NCI-H1092 treated with DMSO at 0.1 percent for 48 hours (cell line): ENCODE measurements around the gene TAF4.
A peak's percentile ranks its signal among the peaks of the same experiment; 100 is the strongest.
"Not testable (repeated sequence)": the region's sequence is repeated elsewhere in the genome, so short reads cannot be mapped to it uniquely, and the experiment has no call there.

Experiments
- DNase-seq: peaks from one replicate; lab custom pipeline; 2025; lab: John Stamatoyannopoulos, UW

TAF4 gene

DNA sequence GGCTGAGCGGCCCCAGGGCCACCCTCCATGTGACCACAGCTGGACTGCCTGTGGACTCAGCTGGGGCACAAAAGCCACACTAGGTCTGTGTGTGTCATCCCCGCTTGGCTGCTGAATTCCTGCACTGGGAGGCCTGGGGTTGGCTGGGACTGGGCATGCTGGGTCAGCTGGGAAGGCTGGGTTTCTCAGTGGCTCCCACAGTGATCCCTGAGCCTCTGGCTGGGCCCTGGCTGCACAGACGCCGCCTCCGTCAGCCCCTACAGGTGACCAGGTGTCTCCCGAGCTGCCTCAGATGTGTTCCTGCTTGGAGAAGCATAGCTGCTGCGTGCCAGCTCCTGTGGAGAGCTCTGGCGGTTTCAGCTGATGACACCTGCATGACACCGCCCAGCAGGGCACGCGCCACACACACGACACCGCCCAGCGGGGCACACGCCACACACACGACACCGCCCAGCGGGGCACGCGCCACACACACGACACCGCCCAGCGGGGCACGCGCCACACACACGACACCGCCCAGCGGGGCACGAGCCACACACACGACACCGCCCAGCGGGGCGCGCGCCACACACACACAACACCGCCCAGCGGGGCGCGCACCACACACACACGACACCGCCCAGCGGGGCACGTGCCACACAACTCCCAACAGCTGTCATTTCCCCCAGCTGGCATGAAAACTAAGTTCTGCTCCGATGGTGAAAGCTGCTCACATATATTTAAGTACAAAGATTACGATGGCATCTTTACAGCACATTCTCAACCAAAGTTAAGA, 88.8 kb downstream of the TAF4 start:
- peak; percentile 21 for DNase-seq

DNA sequence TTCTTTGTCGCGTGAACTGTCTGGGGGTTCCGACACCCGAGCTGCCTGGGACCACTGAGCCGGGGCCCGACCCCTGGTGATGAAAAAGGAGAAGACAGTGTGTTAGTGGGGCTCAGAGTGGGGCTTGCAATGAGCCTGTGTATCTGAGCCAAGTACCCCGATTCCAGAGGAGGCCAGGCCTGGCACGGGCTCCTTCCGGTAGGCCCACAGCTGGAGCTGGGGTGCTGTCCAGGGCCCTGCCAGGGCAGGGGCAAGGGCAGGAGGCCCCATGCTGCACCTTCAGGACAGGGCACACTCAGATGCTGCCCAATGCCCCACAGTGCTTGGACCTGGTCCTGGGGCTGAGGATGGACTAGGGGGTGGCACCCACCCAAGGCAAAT, 89.4 kb downstream of the TAF4 start:
- no peak for DNase-seq

DNA sequence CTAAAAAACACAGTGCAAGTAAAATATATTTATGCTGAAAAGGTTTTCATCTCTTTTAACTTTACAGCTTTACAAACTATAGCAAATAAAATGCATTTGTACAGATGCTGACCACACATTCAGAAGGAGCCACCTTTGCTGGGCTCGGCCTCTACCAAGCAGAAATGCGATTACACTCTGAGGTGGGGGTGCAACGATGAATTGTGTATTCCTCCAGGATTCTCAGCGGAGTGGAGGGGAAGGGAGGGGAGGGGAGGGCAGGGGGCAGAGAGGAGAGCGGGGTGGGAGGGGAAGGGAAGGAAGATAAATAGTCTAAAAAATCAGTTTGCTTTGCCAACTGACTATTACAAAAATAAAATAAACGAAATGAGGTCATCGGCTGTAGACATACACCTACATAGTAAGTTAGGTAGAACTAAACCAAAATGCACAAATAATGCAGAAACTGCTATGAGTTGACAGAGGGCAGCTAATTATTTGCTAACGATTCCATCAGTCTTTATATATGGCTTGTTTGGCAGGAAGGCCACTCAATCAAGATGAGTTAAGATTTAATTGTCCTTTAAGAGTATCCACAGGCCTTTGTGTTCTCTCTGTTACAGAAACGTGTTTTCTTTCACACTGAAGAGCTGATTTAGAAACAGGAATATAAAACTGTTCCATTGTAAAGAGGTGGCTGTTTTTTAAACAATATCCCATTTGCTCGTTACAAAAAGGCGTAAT, 90.1 kb downstream of the TAF4 start:
- DNase-seq, result no peak

DNA sequence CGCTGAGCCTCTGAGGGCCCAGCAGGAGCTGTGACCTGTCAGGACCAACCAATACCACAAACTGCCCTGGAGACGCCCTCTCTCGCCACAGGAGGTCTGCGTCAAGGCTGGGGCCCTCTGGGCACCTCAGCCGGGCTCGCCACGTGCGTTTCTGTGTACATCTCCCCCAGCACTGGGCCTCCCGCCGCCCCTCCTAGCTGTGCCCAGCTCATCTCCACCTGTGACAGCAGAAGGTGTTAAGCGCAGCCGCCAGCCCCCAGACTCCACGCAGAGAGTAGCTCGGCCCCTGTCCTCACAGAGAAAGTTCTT, 91.4 kb downstream of the TAF4 start:
- no peak for DNase-seq

DNA sequence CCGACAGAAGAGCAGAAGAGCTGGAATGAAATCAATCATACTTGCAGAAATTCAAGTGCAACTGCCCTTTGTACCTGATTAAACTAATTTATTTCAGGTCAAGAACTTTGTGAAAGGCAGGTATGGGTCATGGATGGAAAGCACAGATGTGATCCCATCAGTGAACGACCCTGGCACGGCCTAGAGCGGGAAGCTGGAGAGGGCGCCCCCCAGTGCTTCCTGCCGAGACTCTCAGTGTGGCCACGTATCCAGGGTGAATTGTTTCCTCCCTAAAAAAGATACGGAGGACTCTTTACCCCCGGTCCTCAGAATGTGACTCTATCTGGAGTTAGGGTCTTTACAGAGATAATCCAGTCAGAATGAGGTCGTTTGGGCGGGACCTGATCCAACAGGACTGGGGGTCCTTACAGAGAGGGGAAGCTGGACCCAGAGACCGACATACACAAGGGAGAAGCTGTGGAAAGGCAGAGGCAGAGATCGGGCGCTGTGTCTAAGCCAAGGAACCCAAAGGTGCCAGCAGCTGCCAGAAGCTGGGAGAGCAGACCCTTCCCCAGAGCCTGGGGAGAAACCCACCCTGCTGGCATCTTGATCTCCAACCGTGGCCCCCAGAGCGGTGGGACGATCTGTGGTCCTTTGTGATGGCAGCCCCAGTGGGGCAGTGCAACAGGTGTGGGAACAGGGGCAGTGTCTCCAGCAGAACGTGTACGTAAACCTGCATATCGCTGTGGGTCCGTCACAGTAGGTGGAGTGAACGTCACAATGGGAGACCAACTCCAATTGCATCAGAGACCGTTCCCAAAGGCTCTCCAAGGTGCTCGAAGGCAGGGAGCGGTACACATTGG, 91.9 kb downstream of the TAF4 start:
- no peak for DNase-seq

DNA sequence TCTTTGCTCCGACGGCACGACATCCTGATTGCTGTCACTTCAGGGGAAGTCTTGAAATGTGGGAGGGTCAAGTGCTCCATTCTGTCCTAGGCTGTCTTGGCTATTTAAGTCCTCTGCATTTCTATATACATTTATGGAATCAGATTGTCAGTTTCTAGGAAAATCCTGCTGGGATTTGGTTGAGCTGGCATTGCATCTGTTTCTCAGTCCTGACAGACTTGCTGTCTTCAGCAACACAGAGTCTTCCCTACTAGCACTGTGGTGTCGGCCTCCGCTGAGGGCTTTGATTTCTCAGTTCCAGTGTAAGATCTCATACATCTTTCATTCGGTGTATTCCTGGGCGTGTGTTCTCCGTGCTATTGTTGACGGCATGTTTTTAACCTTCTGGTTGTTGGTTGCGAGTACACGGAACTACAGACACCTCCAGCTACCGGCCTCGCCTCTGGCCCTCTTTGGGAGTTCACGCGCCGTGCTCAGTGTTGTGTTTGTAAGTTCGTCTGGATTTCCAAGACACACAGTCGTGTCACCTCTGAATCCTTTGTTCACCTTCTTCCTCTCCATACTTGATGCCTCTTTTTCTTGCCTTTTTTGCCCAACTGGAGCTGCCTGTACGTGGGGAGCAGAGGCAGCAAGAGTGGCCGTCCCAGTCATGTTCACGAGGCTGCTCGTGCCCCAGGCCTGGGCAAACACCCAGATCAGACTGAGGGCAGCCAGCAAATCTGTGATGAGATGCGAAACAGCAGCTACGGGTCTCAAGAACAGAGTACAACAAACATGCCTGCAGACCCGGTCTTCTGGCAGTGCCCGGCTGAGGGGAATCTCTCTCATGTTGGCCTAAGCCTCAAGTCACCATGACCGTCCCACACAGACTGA, 92.8 kb downstream of the TAF4 start:
- no peak for DNase-seq

DNA sequence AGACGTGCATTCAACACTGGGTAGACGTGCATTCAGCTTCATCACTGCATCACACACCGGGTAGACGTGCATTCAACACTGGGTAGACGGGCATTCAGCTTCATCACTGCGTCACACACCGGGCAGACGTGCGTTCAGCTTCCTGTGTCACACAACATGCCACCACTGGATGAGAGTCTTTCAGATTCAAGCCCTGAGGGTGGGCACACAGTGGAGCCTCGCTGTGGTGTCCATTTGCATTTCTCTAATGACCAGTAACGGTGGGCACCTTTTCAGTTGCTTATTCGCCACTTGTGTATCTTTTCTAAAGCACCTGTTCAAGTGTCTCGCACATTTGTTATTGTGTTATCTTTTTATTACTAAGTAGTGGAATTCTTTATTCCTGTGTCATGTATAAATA, 94.1 kb downstream of the TAF4 start:
- not testable (repeated sequence) for DNase-seq

DNA sequence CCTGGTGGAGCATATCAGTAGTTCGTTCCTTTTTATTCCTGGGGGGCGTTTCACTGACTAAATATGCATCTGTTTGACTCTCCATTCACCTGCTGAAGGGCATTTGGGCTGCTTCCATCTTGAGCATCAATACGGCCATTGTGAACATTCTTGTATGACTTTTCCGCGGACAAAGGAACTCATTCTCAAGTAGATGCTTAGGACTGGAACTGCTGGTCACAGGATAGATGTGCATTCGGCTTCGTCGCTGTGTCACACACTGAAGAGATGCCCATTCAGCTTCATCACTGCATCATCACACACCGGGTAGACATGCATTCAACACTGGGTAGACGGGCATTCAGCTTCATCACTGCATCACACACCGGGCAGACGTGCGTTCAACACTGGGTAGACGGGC, 95.3 kb downstream of the TAF4 start:
- DNase-seq, result no peak

DNA sequence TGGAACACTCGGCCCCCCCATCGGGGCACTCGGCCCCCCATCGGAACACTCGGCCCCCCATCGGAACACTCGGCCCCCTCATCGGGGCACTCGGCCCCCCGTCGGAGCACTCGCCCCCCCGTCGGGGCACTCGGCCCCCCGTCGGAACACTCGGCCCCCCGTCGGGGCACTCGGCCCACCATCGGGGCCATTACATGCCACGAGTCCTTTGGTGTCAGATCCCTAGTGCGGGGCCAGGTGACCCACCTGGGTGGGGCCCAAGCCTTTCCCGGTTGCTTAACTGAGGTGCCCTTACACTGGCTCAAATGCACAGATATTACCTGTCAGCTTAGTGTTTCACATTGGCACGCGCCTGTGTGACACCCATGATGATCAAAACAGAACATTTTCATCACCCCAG, 95.9 kb downstream of the TAF4 start:
- DNase-seq, result no peak

DNA sequence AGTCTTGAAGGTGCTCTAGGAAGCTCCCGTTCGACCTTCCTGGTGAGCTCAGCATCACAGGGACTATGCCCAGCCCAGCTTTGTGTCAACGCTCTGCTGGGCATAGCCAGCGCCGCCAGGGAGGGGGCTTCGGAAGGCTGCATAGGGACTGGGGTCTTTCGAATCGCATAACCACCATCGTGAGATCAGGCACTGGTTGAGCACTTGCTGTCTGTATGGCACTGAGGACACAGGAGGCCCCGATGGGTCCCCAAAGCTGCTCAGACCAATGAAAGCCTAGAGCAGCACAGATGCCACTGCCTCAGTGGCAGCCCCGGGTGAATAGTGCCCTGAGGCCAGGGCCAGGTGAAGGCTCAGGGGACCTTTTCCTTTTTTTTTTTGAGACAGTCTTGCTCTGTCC, 96.7 kb downstream of the TAF4 start:
- DNase-seq, result no peak

DNA sequence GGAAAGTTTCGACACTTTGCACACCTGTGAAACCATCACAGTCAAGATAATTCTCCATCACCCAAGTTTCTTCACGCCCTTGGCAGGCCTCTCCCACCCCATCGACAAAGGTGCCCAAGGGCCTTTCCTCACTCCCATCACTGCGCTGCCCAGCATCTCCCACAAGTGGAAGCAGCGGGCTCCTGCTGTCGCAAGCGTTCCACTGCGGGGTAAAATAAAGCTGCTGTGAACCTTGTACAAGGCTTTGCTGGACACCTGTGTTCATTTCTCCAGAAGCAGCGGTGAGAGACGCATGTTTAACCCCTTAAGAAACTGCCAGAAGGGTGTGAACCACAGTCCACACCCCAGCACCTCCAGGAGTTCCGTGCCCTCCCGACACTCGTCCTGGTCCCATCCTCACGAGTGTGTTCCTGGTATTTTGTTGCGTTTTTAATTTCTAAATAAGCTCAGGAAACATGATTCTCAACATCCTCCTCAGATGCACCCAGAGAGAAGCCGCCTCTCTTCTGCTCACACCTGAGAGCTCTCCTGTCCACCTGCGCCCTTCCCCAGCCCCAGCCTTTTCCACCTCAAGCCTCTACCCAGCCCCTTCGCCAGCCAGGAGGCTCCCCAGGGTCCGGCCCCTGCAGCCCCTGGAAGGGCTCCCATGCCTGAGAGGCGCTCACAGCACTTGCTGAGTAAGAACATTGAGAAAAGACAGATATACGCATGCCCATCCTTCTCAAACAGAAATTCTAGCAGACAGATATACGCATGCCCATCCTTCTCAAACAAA, 97.5 kb downstream of the TAF4 start:
- DNase-seq, result no peak

DNA sequence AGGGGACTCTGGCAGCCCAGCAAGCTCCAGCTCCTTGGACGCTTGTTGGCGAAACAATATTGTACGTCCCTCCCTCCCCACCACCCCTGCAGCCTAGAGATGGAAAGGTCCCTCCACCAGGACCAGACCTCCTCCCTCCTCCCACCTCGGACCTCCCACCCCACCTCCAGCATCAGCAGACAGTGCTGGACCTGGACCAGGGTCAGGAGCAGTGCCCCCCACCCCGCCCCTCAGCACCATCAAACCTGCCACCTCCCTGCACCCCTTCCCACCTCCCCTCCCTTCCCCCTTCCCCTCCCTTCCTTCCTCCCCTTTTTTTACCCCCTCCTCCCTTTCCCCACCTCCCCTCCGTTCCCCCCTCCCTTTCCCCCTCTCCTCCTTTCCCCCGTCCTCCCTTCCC, 98.4 kb downstream of the TAF4 start:
- no peak for DNase-seq

DNA sequence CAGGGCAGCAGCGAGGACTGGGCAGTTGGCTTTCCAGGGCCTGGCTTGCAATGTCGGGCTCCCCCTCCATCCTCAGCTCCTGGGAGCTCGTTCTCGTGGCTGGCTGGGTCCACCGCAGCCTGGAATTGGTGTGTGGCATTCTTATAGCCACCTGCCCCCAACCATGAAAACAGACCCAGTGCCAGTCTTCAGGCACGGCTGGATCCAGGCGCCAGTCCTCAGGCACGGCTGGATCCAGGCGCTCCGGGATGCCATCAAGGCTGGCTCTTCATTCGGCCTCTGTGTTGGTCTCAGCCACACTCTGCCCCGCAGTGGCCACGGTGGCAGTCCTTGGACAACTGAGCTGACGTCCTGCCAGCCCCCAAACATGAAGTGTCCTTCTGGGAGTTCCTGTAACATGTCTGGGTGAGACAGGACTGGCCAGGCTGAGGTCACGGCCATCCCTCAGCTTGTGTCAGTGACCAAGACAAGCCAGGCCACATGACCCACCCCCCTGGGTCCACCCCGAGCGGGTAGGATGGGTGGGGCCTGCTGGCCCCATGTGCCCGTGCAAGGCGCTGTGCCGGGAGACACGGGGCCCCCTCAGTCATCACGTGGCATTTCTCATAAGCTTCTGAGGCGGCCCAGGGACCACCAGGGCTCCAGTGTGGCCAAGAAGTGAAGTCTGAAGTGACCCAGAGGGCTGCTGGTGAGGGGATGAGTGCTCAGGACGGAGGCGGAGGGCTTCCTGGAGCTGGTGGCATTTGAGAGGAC, 99.0 kb downstream of the TAF4 start:
- DNase-seq, result no peak

DNA sequence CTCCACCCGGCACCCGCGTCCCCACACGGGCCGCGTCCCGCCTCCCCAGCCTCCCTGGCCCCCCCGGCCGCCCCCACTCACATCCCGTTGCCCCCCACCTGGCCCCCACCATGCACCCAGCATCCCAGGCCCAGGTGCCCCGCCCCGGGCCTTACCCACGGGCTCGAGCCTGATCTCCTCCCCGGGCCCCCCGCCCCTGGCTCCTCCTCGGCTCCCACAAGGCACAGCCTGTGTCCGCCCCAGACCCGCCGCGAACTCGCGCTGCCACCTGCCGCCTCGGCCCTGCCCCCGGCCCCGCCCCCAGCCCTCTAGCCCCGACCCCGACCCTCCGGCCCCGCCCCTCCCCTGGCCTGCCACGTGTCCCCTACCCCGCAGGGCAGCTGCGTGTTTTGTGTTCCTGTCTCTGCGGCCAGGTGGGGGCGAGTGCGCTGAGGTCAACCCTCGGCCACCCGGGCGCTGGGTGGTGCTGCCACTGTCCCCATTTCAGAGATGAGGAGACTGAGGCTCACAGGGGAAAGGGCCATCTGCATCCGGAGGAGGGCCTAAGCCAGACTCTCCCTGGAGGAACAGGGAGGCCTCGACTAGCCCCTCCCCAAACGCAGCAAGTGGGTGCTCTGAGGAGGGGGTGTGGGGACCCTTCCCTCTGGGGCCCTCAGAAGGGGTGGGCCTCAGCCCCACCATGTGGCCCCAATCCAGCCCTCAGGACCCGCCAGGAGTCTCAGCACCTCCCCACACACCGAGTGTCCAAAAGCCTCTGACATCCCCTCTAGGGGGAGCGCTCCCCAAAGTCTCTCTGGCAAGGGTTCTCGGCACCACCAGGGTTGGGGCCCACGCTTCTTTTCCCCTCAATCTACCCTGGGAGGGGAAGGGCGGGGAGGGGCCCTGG, 99.8 kb downstream of the TAF4 start:
- no peak for DNase-seq

DNA sequence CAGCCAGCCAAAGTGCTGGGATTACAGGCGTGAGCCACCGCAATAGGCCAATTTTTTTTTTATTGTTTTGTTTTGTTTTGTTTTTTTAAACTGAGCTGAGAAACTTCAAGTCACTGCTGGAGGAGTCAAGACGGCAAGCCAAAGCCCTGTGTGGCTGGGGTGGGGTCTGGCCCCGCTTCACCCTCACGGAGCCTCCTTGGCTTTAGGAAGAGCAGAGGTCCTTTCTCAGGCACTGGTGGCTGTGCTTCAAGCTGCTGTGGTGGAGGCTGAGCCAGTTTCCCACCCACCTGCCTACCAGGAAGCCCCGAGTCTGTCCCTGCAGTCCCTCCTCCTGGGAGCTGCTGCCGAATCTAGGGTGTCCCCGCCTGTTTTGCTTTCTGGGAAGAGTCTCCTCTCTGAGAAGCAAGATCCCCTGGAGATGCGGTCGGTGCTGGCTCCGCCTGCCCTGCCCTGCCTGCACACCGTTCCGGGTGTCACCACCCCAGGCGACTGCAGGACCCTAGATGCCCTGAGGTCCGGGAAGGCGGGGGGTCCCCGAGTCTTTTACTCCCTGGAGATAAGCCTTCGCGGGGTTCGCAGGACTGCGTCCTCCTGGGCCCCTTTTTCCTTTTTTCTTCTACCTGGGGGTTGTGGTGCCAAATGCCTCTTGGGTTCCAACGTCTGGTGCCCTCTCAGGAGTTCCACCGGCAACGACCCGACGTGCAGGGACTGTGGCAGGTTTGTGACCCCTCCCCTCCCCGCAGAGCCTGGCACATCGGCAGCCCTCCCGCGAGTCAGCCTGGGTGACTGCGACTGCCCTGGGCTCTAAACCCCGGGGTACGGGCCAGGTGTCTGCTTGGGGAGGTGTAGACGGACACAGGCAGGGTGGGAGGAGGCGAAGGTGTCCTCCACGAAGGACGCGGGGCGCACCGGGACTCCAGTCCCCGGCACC, 100.7 kb downstream of the TAF4 start:
- DNase-seq, result no peak

DNA sequence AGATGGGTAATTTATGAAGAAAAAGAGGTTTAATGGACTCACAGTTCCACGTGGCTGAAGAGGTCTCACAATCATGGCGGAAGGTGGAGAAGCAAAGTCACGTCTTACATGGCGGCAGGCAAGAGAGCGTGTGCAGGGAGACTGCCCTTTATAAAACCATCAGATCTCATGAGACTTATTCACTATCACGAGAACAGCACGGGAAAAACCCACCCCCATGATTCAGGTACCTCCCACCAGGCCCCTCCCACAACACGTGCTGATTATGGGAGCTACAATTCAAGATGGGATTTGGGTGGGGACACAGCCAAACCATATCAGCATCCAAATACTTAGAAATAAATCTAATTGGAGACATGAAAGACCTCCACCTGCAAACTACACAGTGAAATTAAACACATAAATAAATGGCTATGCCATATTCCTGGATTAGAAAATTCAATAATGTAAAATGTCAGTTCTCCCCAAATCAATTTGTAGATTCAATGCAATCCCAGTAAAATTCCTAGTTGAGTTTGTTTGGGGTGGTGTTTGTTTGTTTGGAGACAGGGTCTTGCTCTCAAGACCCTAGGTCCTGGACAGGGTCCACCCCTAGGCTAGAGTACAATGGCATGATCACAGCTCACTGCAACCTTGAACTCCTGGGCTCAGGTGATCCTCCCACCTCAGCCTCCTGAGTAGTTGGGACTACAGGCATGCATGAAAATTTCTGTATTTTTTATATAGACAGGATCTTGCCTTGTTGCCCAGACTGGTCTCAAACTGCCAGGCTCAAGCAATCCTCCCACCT, 101.6 kb downstream of the TAF4 start:
- DNase-seq, result no peak

DNA sequence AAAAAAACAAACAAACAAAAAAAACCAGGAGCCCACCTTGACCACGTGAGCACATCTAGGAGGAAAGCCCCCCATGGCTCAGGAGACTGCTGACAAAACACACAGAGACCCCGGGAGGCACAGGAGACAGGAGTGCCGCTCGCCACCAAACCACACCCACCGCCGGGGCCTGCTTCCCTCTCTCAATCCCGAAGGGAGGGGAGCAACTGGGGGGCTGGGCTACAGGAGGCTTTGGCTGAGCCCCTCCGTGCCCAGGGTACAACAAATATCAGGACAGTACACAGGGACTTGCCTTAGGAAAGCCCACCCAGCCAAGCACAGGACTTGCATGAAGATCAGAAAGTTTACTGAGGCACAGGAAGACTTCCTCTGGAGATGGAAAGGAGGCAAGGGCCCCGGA, 102.5 kb downstream of the TAF4 start:
- DNase-seq, result no peak

DNA sequence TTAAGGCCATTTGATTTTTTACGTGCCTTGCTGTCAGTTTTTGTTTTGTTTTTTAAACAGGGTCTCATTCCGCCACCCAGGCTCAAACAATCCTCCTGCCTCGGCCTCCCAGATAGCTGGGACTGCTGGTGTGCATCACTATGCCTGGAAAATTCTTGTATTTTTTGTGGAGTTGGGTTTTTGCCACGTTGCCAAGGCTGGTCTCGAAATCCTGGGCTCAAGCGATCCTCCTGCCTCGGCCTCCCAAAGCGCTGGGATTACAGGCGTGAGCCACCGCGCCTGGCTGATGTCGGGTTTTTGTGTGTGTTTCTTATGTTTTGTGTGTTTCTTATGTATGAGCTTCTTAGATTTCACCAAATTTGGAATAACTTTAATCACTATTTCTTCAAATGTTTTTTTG, 104.8 kb downstream of the TAF4 start:
- DNase-seq, result no peak
